AG04449 (cell line): Measurements from ENCODE around the gene ZRANB2.

ENCODE experiments used
- CTCF ChIA-PET: fragments of 350-600 bp; formaldehyde crosslinking; extraction: SDS; loops from one replicate; lab custom pipeline; 2021; ENCODE audit warnings: antibody characterized with exemption; lab: Yijun Ruan, JAX
- POLR2A ChIA-PET: fragments of 400-600, 350-600 bp; formaldehyde crosslinking; extraction: SDS; loops from one replicate; lab custom pipeline; 2020; ENCODE audit warnings: antibody characterized with exemption, inconsistent platforms; lab: Yijun Ruan, JAX
- DNase-seq: peaks from one replicate; pipeline ENCODE4 v3.0.0-alpha.2; 2010; ENCODE audit warnings: low read depth, low spot score
- H3K4me3 ChIP-seq: 2 replicates; pipeline ENCODE4 v1.5.1; 2011; ENCODE audit warnings: low read depth, mild to moderate bottlenecking, control low read depth, low read length
- CTCF ChIP-seq: IDR thresholded peaks from one replicate; pipeline ENCODE4 v1.5.1; 2011; ENCODE audit warnings: mild to moderate bottlenecking, moderate library complexity, low read length, control low read depth, inconsistent platforms; ENCODE audit not compliant: insufficient read depth; ENCODE audit errors: missing control alignments

The ZRANB2 gene

GRCh38 chr1:71014178-71014579 lies 66.7 kb downstream of the ZRANB2 start:
- ChIA-PET CTCF (no interaction called here), POLR2A (no interaction called here)
- no peak for DNase-seq
- no peak overlapping the region for H3K4me3 ChIP-seq
- TF ChIP-seq CTCF = no peak
